H1 (cell line): ENCODE data around the gene ZNF423. TPM values are rescaled to one million over a fixed set of nuclear protein-coding genes. Genes with fewer than 3 reads are reported as not detected.

Experiments used
- CTCF ChIA-PET: fragments of 300-600 bp; sonication (Branson Sonifier 250); formaldehyde crosslinking; loops from one replicate; lab custom pipeline; 2021; ENCODE audit not compliant: partially characterized antibody; lab: Charles Lee
- POLR2A ChIA-PET: fragments of 300-600 bp; sonication (Branson Sonifier 250); formaldehyde crosslinking; loops from one replicate; lab custom pipeline; 2021; ENCODE audit warnings: inconsistent platforms; ENCODE audit not compliant: partially characterized antibody; lab: Charles Lee
- DNase-seq, 2 experiments: peaks; one replicate each; pipeline versions ENCODE4 v3.0.0 to v3.0.0-alpha.2; 2010 to 2022; ENCODE audit warnings: low spot score in 2 of 2, low read depth in 1 of 2, mixed read lengths in 1 of 2
- FAIRE-seq: peaks from 2 replicates; lab custom pipeline; 2011; peaks lifted over from hg19 to GRCh38; lab: Jason Lieb, UNC
- H2AFZ ChIP-seq: 2 replicates; pipeline ENCODE4 v1.8.1; 2012; ENCODE audit warnings: low read length, inconsistent platforms
- H2AK5ac ChIP-seq: 2 replicates; pipeline ENCODE4 v1.6.1; 2013; ENCODE audit warnings: low read depth, low read length
- H2BK120ac ChIP-seq: replicated peaks from 2 replicates; pipeline ENCODE3; 2013; ENCODE audit warnings: low read depth, low read length, inconsistent platforms
- H2BK12ac ChIP-seq: 2 replicates; pipeline ENCODE4 v1.6.1; 2013; ENCODE audit warnings: low read depth, low read length
- H2BK15ac ChIP-seq: 2 replicates; pipeline ENCODE4 v1.6.1; 2013; ENCODE audit warnings: low read length
- H2BK20ac ChIP-seq: 2 replicates; pipeline ENCODE4 v1.6.1; 2013; ENCODE audit warnings: low read length
- H2BK5ac ChIP-seq: 2 replicates; pipeline ENCODE4 v1.6.1; 2013; ENCODE audit warnings: low read depth, low read length
- H3K14ac ChIP-seq: 2 replicates; pipeline ENCODE4 v1.6.1; 2013; ENCODE audit warnings: inconsistent platforms; ENCODE audit not compliant: insufficient read length
- H3K18ac ChIP-seq: 2 replicates; pipeline ENCODE4 v1.6.1; 2013; ENCODE audit warnings: low read length; ENCODE audit errors: extremely low read depth
- H3K23ac ChIP-seq: 2 replicates; pipeline ENCODE4 v1.6.1; 2013; ENCODE audit warnings: inconsistent platforms; ENCODE audit not compliant: insufficient read length
- H3K23me2 ChIP-seq: 2 replicates; pipeline ENCODE4 v1.6.1; 2013; ENCODE audit warnings: low read depth, low read length
- H3K27ac ChIP-seq: 2 replicates; pipeline ENCODE4 v1.6.1; 2011; ENCODE audit warnings: low read depth, low read length, inconsistent platforms
- H3K27me3 ChIP-seq, 4 experiments: replicated peaks in 1 of 4; 1 replicate in 1 of 4; 2 replicates in 3 of 4; pipeline versions ENCODE4 v1.6.1 to v1.8.1; 2011 to 2013; ENCODE audit warnings: low read length in 3 of 4, mild to moderate bottlenecking in 3 of 4, inconsistent platforms in 2 of 4, mixed read lengths in 2 of 4, moderate library complexity in 1 of 4; ENCODE audit not compliant: control insufficient read depth in 3 of 4, insufficient read depth in 3 of 4; ENCODE audit errors: extremely low read depth in 1 of 4
- H3K36me3 ChIP-seq, 4 experiments: 2 replicates each; pipeline versions ENCODE4 v1.6.1 to v1.8.1; 2011 to 2013; ENCODE audit warnings: mild to moderate bottlenecking in 4 of 4, low read length in 3 of 4, moderate library complexity in 2 of 4, control low read depth in 1 of 4, inconsistent platforms in 1 of 4; ENCODE audit not compliant: insufficient read depth in 4 of 4, control insufficient read depth in 2 of 4
- H3K4ac ChIP-seq: replicated peaks from 2 replicates; pipeline ENCODE3; 2013; ENCODE audit warnings: low read length, low read depth, mixed read lengths, inconsistent platforms; ENCODE audit not compliant: insufficient read length
- H3K4me1 ChIP-seq, 4 experiments: replicated peaks in 1 of 4; 1 replicate in 1 of 4; 2 replicates in 3 of 4; pipeline versions ENCODE4 v1.6.1 to v1.8.1; 2011 to 2013; ENCODE audit warnings: low read length in 3 of 4, inconsistent platforms in 2 of 4, mixed read lengths in 1 of 4; ENCODE audit not compliant: insufficient read depth in 4 of 4, control insufficient read depth in 3 of 4
- H3K4me2 ChIP-seq, 2 experiments: 2 replicates each; pipeline versions ENCODE4 v1.6.1 to v1.8.1; 2011 to 2013; ENCODE audit warnings: low read depth in 2 of 2, low read length in 2 of 2, control low read depth in 1 of 2, inconsistent platforms in 1 of 2, mild to moderate bottlenecking in 1 of 2; ENCODE audit not compliant: insufficient read depth in 1 of 2
- H3K4me3 ChIP-seq, 4 experiments: fragments of 200-600, 300-600 bp in 1 of 4; sonication (generic), shearing (Covaris generic), sonication (Bioruptor Twin) in 1 of 4; 2 replicates each; pipeline versions ENCODE4 v1.5.1 to v1.8.1; 2011 to 2016; ENCODE audit warnings: low read length in 4 of 4, low read depth in 3 of 4, control low read depth in 2 of 4, inconsistent platforms in 2 of 4, mild to moderate bottlenecking in 2 of 4, mixed read lengths in 1 of 4, moderate library complexity in 1 of 4; ENCODE audit not compliant: insufficient read depth in 2 of 4; ENCODE audit errors: extremely low read depth in 1 of 4
- H3K56ac ChIP-seq: replicated peaks from 2 replicates; pipeline ENCODE3; 2013; ENCODE audit warnings: low read depth, mild to moderate bottlenecking, mixed read lengths, low read length, inconsistent platforms; ENCODE audit not compliant: insufficient read length
- H3K79me1 ChIP-seq: 2 replicates; pipeline ENCODE4 v1.6.1; 2013; ENCODE audit warnings: low read depth, low read length, control low read depth
- H3K79me2 ChIP-seq, 2 experiments: 2 replicates each; pipeline versions ENCODE4 v1.6.1 to v1.8.1; 2012 to 2013; ENCODE audit warnings: low read length in 2 of 2, mild to moderate bottlenecking in 2 of 2, inconsistent platforms in 1 of 2; ENCODE audit not compliant: insufficient read depth in 2 of 2, control insufficient read depth in 1 of 2
- H3K9ac ChIP-seq, 4 experiments: replicated peaks in 1 of 4; 1 replicate in 1 of 4; 2 replicates in 3 of 4; pipeline versions ENCODE4 v1.6.1 to v1.8.1; 2011 to 2013; ENCODE audit warnings: low read depth in 3 of 4, low read length in 3 of 4, control low read depth in 2 of 4, mild to moderate bottlenecking in 2 of 4, moderate library complexity in 2 of 4, inconsistent platforms in 1 of 4; ENCODE audit errors: extremely low read depth in 1 of 4
- H3K9me3 ChIP-seq, 2 experiments: 2 replicates each; pipeline versions ENCODE4 v1.6.1 to v1.8.1; 2012 to 2013; ENCODE audit warnings: mild to moderate bottlenecking in 2 of 2, moderate library complexity in 2 of 2, control low read depth in 1 of 2, inconsistent platforms in 1 of 2, low read depth in 1 of 2, low read length in 1 of 2, mixed read lengths in 1 of 2; ENCODE audit not compliant: insufficient read depth in 2 of 2
- H4K20me1 ChIP-seq, 2 experiments: replicated peaks in 1 of 2; 2 replicates each; pipeline versions ENCODE3 to v1.8.1; 2011 to 2013; ENCODE audit warnings: inconsistent platforms in 2 of 2, low read length in 2 of 2, mild to moderate bottlenecking in 1 of 2; ENCODE audit not compliant: insufficient read depth in 2 of 2, control insufficient read depth in 1 of 2
- H4K5ac ChIP-seq: 2 replicates; pipeline ENCODE4 v1.6.1; 2013; ENCODE audit warnings: low read length, low read depth, mixed read lengths, inconsistent platforms; ENCODE audit not compliant: insufficient read length
- H4K8ac ChIP-seq: 2 replicates; pipeline ENCODE4 v1.8.0; 2013; ENCODE audit warnings: mild to moderate bottlenecking, moderate library complexity, low read length, inconsistent platforms; ENCODE audit not compliant: insufficient read depth; ENCODE audit errors: extremely low read depth
- H4K91ac ChIP-seq: replicated peaks from 2 replicates; pipeline ENCODE3; 2013; ENCODE audit warnings: low read length, mixed read lengths, inconsistent platforms; ENCODE audit not compliant: insufficient read length
- EP300 ChIP-seq, 2 experiments: IDR thresholded peaks; 1 replicate in 1 of 2; 2 replicates in 1 of 2; pipeline ENCODE4 v1.6.1; 2011 to 2012; ENCODE audit warnings: low read depth in 2 of 2, low read length in 2 of 2, mild to moderate bottlenecking in 2 of 2, borderline replicate concordance in 1 of 2, inconsistent platforms in 1 of 2, moderate library complexity in 1 of 2
- POLR2AphosphoS5 ChIP-seq: IDR thresholded peaks from 2 replicates; pipeline ENCODE4 v1.6.1; 2011; ENCODE audit warnings: low read depth, low read length
- POU5F1 ChIP-seq: IDR thresholded peaks from 2 replicates; pipeline ENCODE4 v1.6.1; 2011; ENCODE audit warnings: low read depth, mild to moderate bottlenecking, low read length, moderate library complexity
- WGBS, 2 experiments: shearing (Covaris generic) in 1 of 2; methylation state at CpG; one replicate each; pipeline versions ENCODE4 v1.1.6 to v1.1.7; 2013 to 2015; ENCODE audit warnings: low lambda C conversion rate in 2 of 2, mixed read lengths in 2 of 2, inconsistent platforms in 1 of 2, low coverage in 1 of 2, missing lambda C conversion rate in 1 of 2; ENCODE audit not compliant: insufficient replicate concordance in 2 of 2, insufficient coverage in 1 of 2, insufficient read length in 1 of 2; ENCODE audit errors: extremely low coverage in 1 of 2, missing lambda C conversion rate in 1 of 2; 5-methylcytosine and 5-hydroxymethylcytosine counted together
- polyA plus RNA-seq, 7 experiments: library from polyadenylated mRNA; depleted of rRNA in 3 of 7; stranded (reverse) in 5 of 7; unstranded in 2 of 7; fragments of >200 nt in 5 of 7; fragments of 200-250 nt in 2 of 7; gene quantifications; 1 replicate in 5 of 7; 2 replicates in 1 of 7; 4 replicates in 1 of 7; pipeline versions ENCODE4 v1.2.1 to v1.2.3, GENCODE V29; 2011 to 2013; ENCODE audit warnings: missing spikeins in 2 of 7, mixed read lengths in 2 of 7
- total RNA-seq: library from RNA; stranded (reverse); fragmentation: NEBNext Ultra II Directional; extraction: Animal tissue kit (Norgen Biotek cat#: 25700); gene quantifications from 2 replicates; pipeline ENCODE4 v1.2.1, GENCODE V29; 2021
- TF ChIP-seq, protein P1 (sequence below): IDR thresholded peaks from 2 replicates; pipeline ENCODE4 v1.6.1; 2012; ENCODE audit warnings: low read length, inconsistent platforms
- TF ChIP-seq, protein P2 (sequence below): IDR thresholded peaks from 2 replicates; pipeline ENCODE4 v1.6.1; 2012; ENCODE audit warnings: inconsistent platforms

ZNF423 gene
- total and polyA plus RNA-seq, 2 of the 8 experiments (the other 6 are each of a cell fraction or from before 2014, with no cell fraction given): 38.2 to 52.3 TPM

DNA sequence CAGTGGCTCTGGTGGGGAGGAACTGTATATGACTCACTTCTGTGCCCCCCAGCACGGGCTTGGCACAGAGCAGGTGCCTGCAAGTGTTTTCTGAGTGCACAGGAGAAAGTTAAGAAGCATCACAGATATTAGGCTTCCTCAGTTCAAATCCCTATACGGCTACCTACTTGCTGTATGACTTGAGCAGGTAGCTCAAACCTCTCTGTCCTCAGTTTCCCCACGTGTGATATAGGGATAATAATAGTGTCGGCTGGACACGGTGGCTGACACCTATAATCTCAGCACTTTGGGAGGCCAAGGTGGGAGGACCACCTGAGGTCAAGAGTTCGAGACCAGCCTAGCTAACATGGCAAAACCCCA is 386.6 kb downstream of the ZNF423 start:
- H3K4me1 ChIP-seq: peaks cover 0 to 3% (median 1%) of the 10 kb centered on the region in 4 experiments; a peak in 4 of 7 replicates
- H4K91ac ChIP-seq: no peak overlapping the region
- no peak overlapping the region for H3K56ac ChIP-seq
- no peaks in the 10 kb centered on the region for H3K79me2 ChIP-seq
- no peak overlapping the region for H3K18ac ChIP-seq
- H3K23ac ChIP-seq: no peak overlapping the region
- 95% methylated on average over 6 of the region's 6 CpGs; no CpG with 5 or more reads in 1 of the 2 experiments for WGBS, 2 experiments
- peaks cover 5% of the 10 kb centered on the region; the same call in 1 of the 2 replicates for H3K23me2 ChIP-seq
- H3K14ac ChIP-seq: no peak overlapping the region
- H2BK5ac ChIP-seq: no peak overlapping the region
- FAIRE-seq (no peak), DNase-seq (peak in 1 of 2 experiments; percentile 22)
- no peak overlapping the region for H2BK15ac ChIP-seq
- no peaks in the 10 kb centered on the region for H4K20me1 ChIP-seq
- peaks cover 0 to 15% (median 12%) of the 10 kb centered on the region in 4 experiments; a peak in 4 of 7 replicates for H3K27me3 ChIP-seq
- H3K4ac ChIP-seq: no peak overlapping the region
- ChIA-PET CTCF (interaction anchor here (1.1 to 1.8 kb wide), 3 partner anchors 14 to 100 kb away, joined by 3 to 4 read pairs (median 4); no protein-coding TSS in a partner anchor), POLR2A (no interaction called here)
- no peak overlapping the region for H3K9ac ChIP-seq
- H4K8ac ChIP-seq: peak overlapping the region; percentile 22; the same call in 1 of the 2 replicates
- no peaks in the 10 kb centered on the region for H3K79me1 ChIP-seq
- no peak overlapping the region for H3K4me2 ChIP-seq
- no peak overlapping the region for H2BK20ac ChIP-seq
- H3K9me3 ChIP-seq: no peaks in the 10 kb centered on the region
- no peak overlapping the region for H3K4me3 ChIP-seq
- H2BK12ac ChIP-seq: no peak overlapping the region
- no peak overlapping the region for H3K27ac ChIP-seq
- no peak overlapping the region for H4K5ac ChIP-seq
- H2BK120ac ChIP-seq: no peak overlapping the region
- no peak overlapping the region for H2AFZ ChIP-seq
- H2AK5ac ChIP-seq: no peak overlapping the region
- H3K36me3 ChIP-seq: no peaks in the 10 kb centered on the region
- TF ChIP-seq, protein P1, sequence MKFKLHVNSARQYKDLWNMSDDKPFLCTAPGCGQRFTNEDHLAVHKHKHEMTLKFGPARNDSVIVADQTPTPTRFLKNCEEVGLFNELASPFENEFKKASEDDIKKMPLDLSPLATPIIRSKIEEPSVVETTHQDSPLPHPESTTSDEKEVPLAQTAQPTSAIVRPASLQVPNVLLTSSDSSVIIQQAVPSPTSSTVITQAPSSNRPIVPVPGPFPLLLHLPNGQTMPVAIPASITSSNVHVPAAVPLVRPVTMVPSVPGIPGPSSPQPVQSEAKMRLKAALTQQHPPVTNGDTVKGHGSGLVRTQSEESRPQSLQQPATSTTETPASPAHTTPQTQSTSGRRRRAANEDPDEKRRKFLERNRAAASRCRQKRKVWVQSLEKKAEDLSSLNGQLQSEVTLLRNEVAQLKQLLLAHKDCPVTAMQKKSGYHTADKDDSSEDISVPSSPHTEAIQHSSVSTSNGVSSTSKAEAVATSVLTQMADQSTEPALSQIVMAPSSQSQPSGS: no peak
- TF ChIP-seq POU5F1 (no peak), EP300 (IDR thresholded peaks at IDR 0.05; ENCODE audit: borderline replicate concordance in 1 of 2, low read depth in 2 of 2, low read length in 2 of 2) (no peak), POLR2AphosphoS5 (no peak)
- TF ChIP-seq, protein P2, sequence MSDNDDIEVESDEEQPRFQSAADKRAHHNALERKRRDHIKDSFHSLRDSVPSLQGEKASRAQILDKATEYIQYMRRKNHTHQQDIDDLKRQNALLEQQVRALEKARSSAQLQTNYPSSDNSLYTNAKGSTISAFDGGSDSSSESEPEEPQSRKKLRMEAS: no peak
